Neural cell (in vitro differentiated cells): Measurements from ENCODE around the gene BTBD9. TPM values are rescaled to one million over a fixed set of nuclear protein-coding genes. Genes with fewer than 3 reads are reported as not detected.

ENCODE experiments used
- H2AFZ ChIP-seq: fragments of 200-600, 300-800 bp; sonication (generic), shearing (Covaris generic); 2 replicates; pipeline ENCODE4 v1.6.0; 2014; ENCODE audit warnings: low read depth, mild to moderate bottlenecking, antibody characterized with exemption, low read length, moderate library complexity
- H3F3A ChIP-seq: fragments of 200-600 bp; shearing (Covaris generic); 2 replicates; pipeline ENCODE4 v1.6.1; 2016; ENCODE audit warnings: mild to moderate bottlenecking, moderate library complexity, mixed read lengths, antibody characterized with exemption, low read length; ENCODE audit not compliant: insufficient read depth, poor library complexity, severe bottlenecking
- H3K27ac ChIP-seq: fragments of 200-600, 300-800 bp; sonication (generic), shearing (Covaris generic); 2 replicates; pipeline ENCODE4 v1.5.1; 2014; ENCODE audit warnings: mild to moderate bottlenecking, low read length, moderate library complexity
- H3K27me3 ChIP-seq: fragments of 300-800, 200-600 bp; sonication (generic), shearing (Covaris generic); 2 replicates; pipeline ENCODE4 v1.6.0; 2014; ENCODE audit warnings: mild to moderate bottlenecking, low read depth, low read length, moderate library complexity; ENCODE audit not compliant: insufficient read depth
- H3K36me3 ChIP-seq: fragments of 300-800, 200-600 bp; sonication (generic), shearing (Covaris generic); 2 replicates; pipeline ENCODE4 v1.5.1; 2014; ENCODE audit warnings: mild to moderate bottlenecking, antibody characterized with exemption, low read length, moderate library complexity; ENCODE audit not compliant: insufficient read depth
- H3K4me2 ChIP-seq: fragments of 300-800, 200-600 bp; sonication (generic), shearing (Covaris generic); 2 replicates; pipeline ENCODE4 v1.6.0; 2014; ENCODE audit warnings: mild to moderate bottlenecking, low read length
- H3K4me3 ChIP-seq: fragments of 300-800, 200-600 bp; sonication (generic), shearing (Covaris generic); 2 replicates; pipeline ENCODE4 v1.5.1; 2014; ENCODE audit warnings: mild to moderate bottlenecking, low read length, moderate library complexity
- H3K79me2 ChIP-seq: fragments of 200-600 bp; shearing (Covaris generic); replicated peaks from 2 replicates; pipeline ENCODE4 v1.6.0; 2014; ENCODE audit warnings: mild to moderate bottlenecking, low read length, moderate library complexity; ENCODE audit not compliant: insufficient read depth
- H3K9ac ChIP-seq: fragments of 300-800, 200-600 bp; sonication (generic), shearing (Covaris generic); 2 replicates; pipeline ENCODE4 v1.6.1; 2016; ENCODE audit warnings: mild to moderate bottlenecking, low read length, mixed read lengths
- H3K9me2 ChIP-seq: fragments of 200-600 bp; shearing (Covaris generic); 2 replicates; pipeline ENCODE4 v1.6.1; 2016; ENCODE audit warnings: mild to moderate bottlenecking, low read length, mixed read lengths; ENCODE audit not compliant: insufficient read depth
- H3K9me3 ChIP-seq: fragments of 200-600, 300-800 bp; sonication (generic), shearing (Covaris generic); 2 replicates; pipeline ENCODE4 v1.6.1; 2016; ENCODE audit warnings: mild to moderate bottlenecking, mixed run types, low read length, moderate library complexity, mixed read lengths
- H4K20me1 ChIP-seq: fragments of 200-600 bp; shearing (Covaris generic); 2 replicates; pipeline ENCODE4 v1.6.1; 2016; ENCODE audit warnings: mild to moderate bottlenecking, mixed run types; ENCODE audit not compliant: insufficient read depth
- CTCF ChIP-seq: fragments of 450-650 bp; IDR thresholded peaks from 2 replicates; pipeline ENCODE4 v1.5.1; 2014; ENCODE audit warnings: antibody characterized with exemption, mild to moderate bottlenecking, moderate library complexity; ENCODE audit not compliant: poor library complexity, severe bottlenecking
- EP300 ChIP-seq: fragments of 450-650 bp; conservative IDR thresholded peaks from 2 replicates; pipeline ENCODE4 v1.6.1; 2014; ENCODE audit warnings: antibody characterized with exemption, mild to moderate bottlenecking, moderate library complexity; ENCODE audit not compliant: poor library complexity, severe bottlenecking
- EZH2 ChIP-seq: fragments of 200-600, 300-800 bp; shearing (Covaris generic), sonication (generic); IDR thresholded peaks from 2 replicates; pipeline ENCODE4 v1.6.1; 2014; ENCODE audit warnings: antibody characterized with exemption, low read length, borderline replicate concordance, mild to moderate bottlenecking; ENCODE audit not compliant: insufficient read depth, poor library complexity, severe bottlenecking
- MXI1 ChIP-seq: fragments of 450-650 bp; conservative IDR thresholded peaks from 2 replicates; pipeline ENCODE4 v1.6.1; 2014; ENCODE audit warnings: antibody characterized with exemption, mild to moderate bottlenecking; ENCODE audit not compliant: poor library complexity, severe bottlenecking
- POLR2AphosphoS5 ChIP-seq: IDR thresholded peaks from 2 replicates; pipeline ENCODE4 v1.6.1; 2012
- RAD21 ChIP-seq: fragments of 450-650 bp; conservative IDR thresholded peaks from 2 replicates; pipeline ENCODE4 v1.6.1; 2014; ENCODE audit warnings: antibody characterized with exemption, mild to moderate bottlenecking, moderate library complexity
- REST ChIP-seq: IDR thresholded peaks from 2 replicates; pipeline ENCODE4 v1.6.1; 2012; ENCODE audit warnings: borderline replicate concordance
- SMC3 ChIP-seq: fragments of 450-650 bp; conservative IDR thresholded peaks from 2 replicates; pipeline ENCODE4 v1.6.1; 2014; ENCODE audit warnings: antibody characterized with exemption, mild to moderate bottlenecking, moderate library complexity; ENCODE audit not compliant: poor library complexity
- TAF1 ChIP-seq: IDR thresholded peaks from 2 replicates; pipeline ENCODE4 v1.6.1; 2012; ENCODE audit warnings: low read depth
- polyA plus RNA-seq: library from polyadenylated mRNA; depleted of rRNA; stranded (reverse); fragments of >200 nt; gene quantifications from 2 replicates; pipeline ENCODE4 v1.2.3, GENCODE V29; 2014

The BTBD9 gene
- polyA plus RNA-seq, 1 donor from 2014 or later = 6.2 TPM

GRCh38 chr6:38341496-38341895, 298.2 kb downstream of the BTBD9 start:
- no peaks in the 10 kb centered on the region for H3K27me3 ChIP-seq
- H3K4me2 ChIP-seq = no peak overlapping the region
- H2AFZ ChIP-seq = no peak overlapping the region
- H3K9ac ChIP-seq = no peak overlapping the region
- H3K4me3 ChIP-seq = no peak overlapping the region
- no peak overlapping the region for H3K27ac ChIP-seq
- TF ChIP-seq REST (no peak), EP300 (no peak), TAF1 (no peak), SMC3 (no peak), CTCF (no peak), RAD21 (no peak), MXI1 (no peak), POLR2AphosphoS5 (no peak), EZH2 (no peak)
- H3K79me2 ChIP-seq = no peaks in the 10 kb centered on the region
- H3K36me3 ChIP-seq = no peaks in the 10 kb centered on the region
- no peaks in the 10 kb centered on the region for H3K9me2 ChIP-seq
- no peaks in the 10 kb centered on the region for H4K20me1 ChIP-seq
- H3F3A ChIP-seq = no peaks in the 10 kb centered on the region
- H3K9me3 ChIP-seq = no peaks in the 10 kb centered on the region

GRCh38 chr6:38339914-38340313, 299.8 kb downstream of the BTBD9 start:
- Histone ChIP-seq H3K36me3 (no peaks in the 10 kb centered on the region), H3K27me3 (no peaks in the 10 kb centered on the region), H3K79me2 (no peaks in the 10 kb centered on the region), H3F3A (no peaks in the 10 kb centered on the region), H3K4me3 (no peak overlapping the region), H3K9ac (no peak overlapping the region), H3K4me2 (no peak overlapping the region), H3K9me3 (no peaks in the 10 kb centered on the region), H3K9me2 (no peaks in the 10 kb centered on the region), H4K20me1 (no peaks in the 10 kb centered on the region), H3K27ac (no peak overlapping the region), H2AFZ (no peak overlapping the region)
- TF ChIP-seq RAD21 (no peak), CTCF (no peak), TAF1 (no peak), EP300 (no peak), EZH2 (no peak), SMC3 (no peak), MXI1 (no peak), REST (no peak), POLR2AphosphoS5 (no peak)
